HG02981 (cell line): Measurements from ENCODE around the gene TDRD1.
"Not testable (repeated sequence)": the region's sequence is repeated elsewhere in the genome, so short reads cannot be mapped to it uniquely, and the experiment has no call there.

Experiments
- ATAC-seq: cut with Tn5 transposase; IDR thresholded peaks from one replicate; pipeline ENCODE4 v1.9.1; 2021; ENCODE audit warnings: mild to moderate bottlenecking, moderate library complexity; ENCODE audit not compliant: unreplicated experiment

TDRD1 gene

GRCh38 chr10:114179148-114179547 is at the start of gene TDRD1:
Gene TDRD1 (plus strand): TSS chr10:114179353. CDS start chr10:114187832, 8,479 bp downstream.
- no peak for ATAC-seq

- no peak for ATAC-seq
Observed at GRCh38 chr10:114131094-114131493, 48.1 kb upstream of the TDRD1 start.

GRCh38 chr10:114135476-114135875 is 43.7 kb upstream of the TDRD1 start:
- ATAC-seq, result no peak

- ATAC-seq, result no peak
Observed at GRCh38 chr10:114138581-114138980, 40.6 kb upstream of the TDRD1 start.

- no peak for ATAC-seq
Observed at GRCh38 chr10:114140036-114140435, 39.1 kb upstream of the TDRD1 start.

GRCh38 chr10:114140827-114141226 is 38.3 kb upstream of the TDRD1 start:
- not testable (repeated sequence) for ATAC-seq

GRCh38 chr10:114142018-114142417 is 37.1 kb upstream of the TDRD1 start:
- ATAC-seq, result no peak

- no peak for ATAC-seq
Observed at GRCh38 chr10:114143160-114143559, 36.0 kb upstream of the TDRD1 start.

GRCh38 chr10:114149476-114149875 is 29.7 kb upstream of the TDRD1 start:
- ATAC-seq, result not testable (repeated sequence)

GRCh38 chr10:114151486-114151885 is 27.7 kb upstream of the TDRD1 start:
- ATAC-seq, result no peak

- no peak for ATAC-seq
Observed at GRCh38 chr10:114151892-114152291, 27.3 kb upstream of the TDRD1 start.

- ATAC-seq, result no peak
Observed at GRCh38 chr10:114157912-114158311, 21.2 kb upstream of the TDRD1 start.

GRCh38 chr10:114163062-114163461 is 16.1 kb upstream of the TDRD1 start:
- no peak for ATAC-seq

- ATAC-seq, result no peak
Observed at GRCh38 chr10:114166043-114166442, 13.1 kb upstream of the TDRD1 start.

GRCh38 chr10:114166494-114166893 is 12.7 kb upstream of the TDRD1 start:
- ATAC-seq, result no peak

GRCh38 chr10:114167985-114168384 is 11.2 kb upstream of the TDRD1 start:
- ATAC-seq, result no peak

- ATAC-seq, result no peak
Observed at GRCh38 chr10:114168450-114169009, 10.6 kb upstream of the TDRD1 start.

GRCh38 chr10:114172216-114172615 is 6.9 kb upstream of the TDRD1 start:
- ATAC-seq, result no peak

GRCh38 chr10:114172776-114173602 is 6.2 kb upstream of the TDRD1 start:
- ATAC-seq, result no peak

- no peak for ATAC-seq
Observed at GRCh38 chr10:114173603-114173920, 5.6 kb upstream of the TDRD1 start.

- peak; percentile 99 for ATAC-seq
Observed at GRCh38 chr10:114173921-114174694, 5.0 kb upstream of the TDRD1 start, which contains the start of gene CCDC186. Gene CCDC186 (minus strand): TSS chr10:114174203. CDS start chr10:114163268, 10,935 bp downstream.
